Sciatic nerve (tissue), 2 donors: ENCODE results near the gene HES1. TPM values are rescaled to one million over a fixed set of nuclear protein-coding genes. Genes with fewer than 3 reads are reported as not detected.
A peak's percentile ranks its signal among the peaks of the same experiment; 100 is the strongest.

Experiments
- ATAC-seq: fragments of 200-7000 bp; cut with Tn5 transposase; one replicate; pipeline ENCODE4 v1.9.1; 2020; ENCODE audit warnings: mild to moderate bottlenecking, moderate library complexity
- DNase-seq: peaks from one replicate; pipeline ENCODE4 v3.0.0-alpha.2; 2020; ENCODE audit warnings: low spot score
- intact Hi-C: fragments of 100-400 bp; cut with DNase I; formaldehyde crosslinking; loops from one replicate; pipeline ENCODE4 v1.14.2; 2022
- total RNA-seq: library from RNA; stranded (reverse); fragmentation: NEBNext Ultra II Directional; extraction: Animal tissue kit (Norgen Biotek cat#: 25700); gene quantifications from one replicate; pipeline ENCODE4 v1.2.1, GENCODE V29; 2021
- donor health status: DM: no; HTN: no; CAD: no.
- donor health status: DM: no; HTN: no; CAD: no.

HES1 gene
- total RNA-seq, 1 donor from 2014 or later, result 87.1 TPM

GRCh38 chr3:194158942-194159439 lies 23.0 kb downstream of the HES1 start:
- DNase-seq, result no peak
- intact Hi-C loops, result no loop called here
- ATAC-seq, result no peak

DNA sequence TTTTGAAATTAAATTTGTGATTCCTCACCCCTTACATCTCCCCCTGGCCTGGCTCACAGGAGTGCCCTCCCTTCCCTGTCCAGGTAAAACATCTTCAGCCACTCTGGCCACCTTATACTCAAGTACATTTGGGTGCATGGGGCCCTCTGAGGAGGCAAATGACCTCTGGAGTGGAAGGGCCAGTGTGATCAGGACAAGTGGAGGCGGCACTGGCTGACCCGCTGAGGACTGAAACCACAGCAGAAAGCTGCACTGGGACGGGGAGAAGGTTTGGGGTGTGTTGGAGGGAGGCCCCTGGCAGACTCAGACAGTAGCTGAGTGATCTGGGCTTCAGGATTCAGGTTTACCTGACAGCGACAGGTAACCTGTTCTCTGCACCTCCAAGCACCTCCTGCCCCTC lies 24.2 kb downstream of the HES1 start:
- intact Hi-C loops, result no loop called here
- no peak for ATAC-seq
- DNase-seq, result no peak

- intact Hi-C loops, result no loop called here
- no peak for DNase-seq
- peak; percentile 46 for ATAC-seq
Measured at GRCh38 chr3:194161131-194162045, 25.4 kb downstream of the HES1 start.

DNA sequence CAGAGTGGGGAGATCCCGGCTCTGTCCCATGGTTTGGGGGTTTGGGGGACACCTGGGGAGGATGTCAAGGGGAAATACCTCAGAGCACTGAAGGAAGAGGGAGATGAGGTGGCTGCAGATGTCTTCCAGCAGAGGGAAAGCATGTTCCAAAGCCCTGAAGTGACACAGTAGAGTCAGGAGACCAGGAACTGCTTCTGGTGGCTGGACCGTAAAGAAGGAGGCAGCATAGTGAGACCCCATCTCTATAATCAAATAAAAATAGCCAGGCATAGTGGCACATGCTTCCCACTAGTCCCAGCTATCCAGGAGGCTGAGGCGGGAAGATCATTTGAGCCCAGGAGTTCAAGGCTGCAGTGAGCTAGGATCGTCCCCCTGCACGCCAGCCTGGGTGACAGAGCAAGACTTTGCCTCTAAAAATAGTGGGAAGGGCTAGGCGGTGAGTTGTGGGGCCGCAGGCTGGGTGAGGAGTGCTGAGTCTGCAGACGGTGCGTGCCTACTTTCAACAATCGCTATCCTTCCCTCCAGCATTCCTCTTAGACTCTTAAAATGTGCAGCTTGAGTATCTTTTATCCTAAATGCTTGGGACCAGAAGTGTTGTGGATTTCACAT lies 26.2 kb downstream of the HES1 start:
- ATAC-seq, result no peak
- DNase-seq, result no peak
- intact Hi-C loops, result no loop called here

GRCh38 chr3:194162817-194163584 lies 27.1 kb downstream of the HES1 start:
- DNase-seq, result no peak
- intact Hi-C loops, result no loop called here
- no peak for ATAC-seq

DNA sequence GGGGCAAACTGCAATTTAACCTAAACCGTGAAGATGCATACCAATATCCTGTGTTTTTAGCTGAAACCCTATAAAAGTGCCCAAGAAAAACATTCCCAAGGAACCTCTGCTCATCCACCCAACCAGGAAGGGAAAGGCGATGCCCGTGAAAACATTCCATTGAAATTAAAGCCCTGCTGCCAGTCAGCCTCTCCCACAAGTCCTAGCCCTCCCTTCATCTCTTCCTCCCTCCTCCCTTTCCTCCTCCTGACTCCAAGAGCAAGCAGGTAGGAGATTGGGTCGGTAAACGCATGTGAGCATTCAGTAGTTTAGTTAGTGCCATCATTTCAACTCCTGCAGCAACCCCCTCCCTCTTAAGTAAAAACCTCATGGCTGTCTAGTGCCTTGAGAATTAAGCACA lies 27.7 kb downstream of the HES1 start:
- DNase-seq (no peak), ATAC-seq (no peak)
- intact Hi-C loops, result no loop called here

DNA sequence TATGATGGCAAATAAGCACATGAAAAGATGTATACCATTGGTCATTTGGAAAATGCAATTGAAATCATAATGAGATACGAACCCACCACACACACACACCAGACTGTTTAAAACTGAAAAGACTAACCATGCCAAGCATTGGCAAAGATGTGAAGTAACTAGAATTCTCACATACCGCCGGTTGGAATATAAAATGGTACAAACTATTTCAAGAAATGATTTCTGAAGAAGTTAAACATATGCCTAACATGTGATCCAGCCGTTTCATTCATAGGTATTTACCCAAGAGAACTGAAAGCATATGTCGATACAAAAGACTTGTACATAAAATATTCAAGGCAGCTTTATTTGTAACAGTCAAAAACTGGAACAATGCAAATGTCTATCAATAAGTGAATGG lies 28.9 kb downstream of the HES1 start:
- DNase-seq (no peak), ATAC-seq (no peak)
- intact Hi-C loops, result no loop called here

DNA sequence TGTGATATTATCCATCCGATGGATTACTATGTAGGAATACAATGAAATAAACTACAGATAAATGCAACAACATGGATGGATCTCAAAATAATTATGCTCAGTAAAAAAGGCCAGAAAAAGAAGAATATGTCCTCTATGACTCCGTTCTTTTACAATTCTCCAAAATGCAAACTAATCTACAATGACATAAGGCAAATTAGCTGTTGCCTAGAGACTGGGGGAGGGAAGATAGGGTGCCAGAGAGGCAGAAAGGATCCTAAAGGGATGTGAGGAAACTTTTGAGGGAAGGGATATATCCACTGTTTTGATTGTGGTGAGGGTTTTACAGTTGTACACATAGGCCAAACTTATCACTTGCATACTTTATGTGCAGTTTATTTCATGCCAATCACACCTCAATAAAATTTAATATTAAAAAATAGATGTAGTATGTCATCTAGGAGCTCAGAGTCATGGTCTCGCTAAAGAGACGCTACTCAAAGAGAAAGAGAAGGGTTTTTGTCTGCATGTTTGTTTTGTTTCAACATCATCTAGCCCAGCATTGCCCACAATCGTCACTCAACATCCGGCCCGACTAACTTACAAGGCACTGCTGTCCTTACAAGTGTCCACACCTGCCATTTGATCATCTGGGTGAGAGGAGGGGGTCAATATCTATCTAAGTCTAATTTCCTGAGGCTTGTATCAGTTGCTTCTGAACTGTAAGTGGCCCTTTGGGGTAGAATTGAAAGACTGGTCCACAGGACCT lies 29.5 kb downstream of the HES1 start:
- no peak for DNase-seq
- intact Hi-C loops, result no loop called here
- no peak for ATAC-seq

DNA sequence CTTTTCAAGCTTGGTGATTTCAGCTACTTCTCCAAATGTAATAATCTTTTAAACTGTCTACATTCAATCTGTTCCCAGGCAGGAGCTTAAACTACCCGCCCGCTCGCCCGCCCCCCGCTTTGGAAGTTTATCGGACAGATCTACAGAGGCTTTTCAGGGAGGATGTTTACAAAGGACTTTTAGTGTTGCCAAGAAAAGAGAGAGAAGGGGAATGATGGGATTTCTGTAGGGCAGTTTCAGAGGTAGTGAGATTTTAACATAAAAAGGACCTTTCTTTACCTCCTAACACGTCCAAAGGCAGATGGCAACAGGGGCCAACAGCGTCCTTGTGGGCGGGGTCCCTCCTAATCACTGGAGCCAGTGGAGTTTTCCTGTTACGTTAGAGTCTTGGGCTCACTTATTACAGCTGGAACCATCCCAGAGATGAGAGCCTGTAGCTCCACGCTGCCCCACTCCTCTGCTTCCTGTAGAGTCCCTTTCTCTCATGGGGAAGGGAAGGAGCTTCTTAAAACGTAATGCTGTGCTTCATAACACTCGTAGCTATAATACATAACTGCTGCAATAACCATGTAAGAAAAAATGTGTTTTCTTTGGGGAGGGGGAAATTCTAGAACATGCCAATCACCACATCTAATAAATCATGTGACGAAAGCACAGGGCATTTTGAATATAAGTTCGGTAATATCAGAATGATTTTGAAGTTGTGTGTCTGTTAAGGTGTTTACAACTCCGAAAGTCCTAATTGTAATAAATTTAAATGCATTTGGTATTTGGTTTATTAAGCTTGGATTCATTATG lies 30.9 kb downstream of the HES1 start:
- ATAC-seq (peak; percentile 71), DNase-seq (no peak)
- intact Hi-C loops, result no loop called here

DNA sequence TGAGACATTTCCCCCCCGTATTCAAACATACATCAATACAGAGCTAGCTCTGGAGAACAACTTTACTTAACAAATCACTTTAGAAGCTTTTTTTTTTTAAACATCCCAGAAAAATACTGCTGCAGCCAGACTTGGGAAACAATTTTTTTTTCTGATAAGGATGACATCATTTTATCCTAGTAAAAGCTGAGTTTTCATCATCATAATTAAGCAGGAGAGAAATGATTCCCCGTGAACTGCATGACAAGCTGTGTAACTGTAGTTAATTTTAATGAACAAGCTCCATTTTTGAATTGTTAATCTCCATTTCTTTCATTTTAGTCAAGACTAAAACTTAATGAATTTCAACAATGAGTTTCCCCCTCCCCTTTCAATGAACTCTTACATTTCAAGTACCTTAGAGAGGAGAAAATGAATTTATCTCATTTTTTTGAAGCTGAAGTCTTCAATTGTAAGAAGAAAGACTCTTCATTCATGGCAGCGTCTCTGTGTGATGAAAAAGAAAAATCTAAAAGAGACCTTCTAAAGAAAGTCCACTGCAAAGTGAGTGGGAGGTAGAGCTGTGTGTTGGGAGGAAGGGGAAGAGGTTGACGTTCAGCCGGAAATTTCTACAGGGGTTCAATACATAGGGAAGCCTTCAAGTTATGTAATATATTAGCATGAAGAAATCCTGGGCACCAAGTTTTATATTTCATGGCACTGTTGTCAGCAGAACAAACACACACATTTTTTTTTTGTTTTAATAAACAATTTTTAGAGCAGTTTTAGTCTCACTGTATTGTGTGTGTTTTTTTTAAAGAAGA lies 31.7 kb downstream of the HES1 start:
- DNase-seq (no peak), ATAC-seq (no peak)
- intact Hi-C loops, result no loop called here

GRCh38 chr3:194168994-194169393 lies 33.0 kb downstream of the HES1 start:
- intact Hi-C loops, result no loop called here
- no peak for DNase-seq
- no peak for ATAC-seq

DNA sequence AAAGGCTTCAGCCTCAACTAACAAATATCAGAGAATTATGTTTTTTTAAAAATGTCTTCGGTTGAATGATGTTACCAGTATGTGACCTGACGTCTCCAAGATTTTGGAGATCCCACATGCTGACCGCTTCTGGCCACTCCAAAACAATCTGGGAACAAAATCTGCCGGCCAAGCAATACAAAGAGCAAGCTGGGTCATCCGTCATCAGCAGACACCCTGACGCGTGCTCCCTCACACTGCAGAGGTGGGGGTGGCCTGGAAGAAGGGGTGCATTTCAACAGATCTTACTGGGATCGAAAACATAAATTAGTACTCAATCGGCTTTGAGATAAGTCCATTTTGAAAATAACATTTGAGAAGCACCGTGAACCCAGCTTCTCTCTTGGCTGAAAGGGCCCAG lies 33.6 kb downstream of the HES1 start:
- intact Hi-C loops, result no loop called here
- DNase-seq, result no peak
- peak; percentile 49 for ATAC-seq

- intact Hi-C loops, result no loop called here
- DNase-seq (no peak), ATAC-seq (no peak)
Measured at GRCh38 chr3:194170793-194171192, 34.8 kb downstream of the HES1 start.

DNA sequence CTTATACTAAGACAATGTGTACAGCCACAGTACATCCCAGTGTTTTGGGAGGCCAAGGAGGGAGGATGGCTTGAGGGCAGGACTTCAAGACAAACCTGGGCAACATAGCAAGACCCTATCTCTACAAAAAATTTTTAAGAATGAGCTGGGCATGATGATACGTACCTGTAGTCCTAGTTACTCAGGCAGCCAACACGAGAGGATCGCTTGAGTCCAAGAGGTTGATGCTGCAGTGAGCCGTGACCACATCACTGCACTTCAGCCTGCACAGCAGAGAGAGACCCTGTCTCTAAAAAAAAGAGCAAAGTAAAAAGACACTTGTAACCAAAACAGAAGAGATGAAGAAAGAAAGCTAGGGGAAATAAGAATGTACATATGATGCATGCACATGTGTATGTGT lies 38.5 kb downstream of the HES1 start:
- intact Hi-C loops, result no loop called here
- DNase-seq, result no peak
- ATAC-seq, result no peak

- DNase-seq, result no peak
- intact Hi-C loops, result no loop called here
- no peak for ATAC-seq
Measured at GRCh38 chr3:194174980-194175379, 39.0 kb downstream of the HES1 start.

DNA sequence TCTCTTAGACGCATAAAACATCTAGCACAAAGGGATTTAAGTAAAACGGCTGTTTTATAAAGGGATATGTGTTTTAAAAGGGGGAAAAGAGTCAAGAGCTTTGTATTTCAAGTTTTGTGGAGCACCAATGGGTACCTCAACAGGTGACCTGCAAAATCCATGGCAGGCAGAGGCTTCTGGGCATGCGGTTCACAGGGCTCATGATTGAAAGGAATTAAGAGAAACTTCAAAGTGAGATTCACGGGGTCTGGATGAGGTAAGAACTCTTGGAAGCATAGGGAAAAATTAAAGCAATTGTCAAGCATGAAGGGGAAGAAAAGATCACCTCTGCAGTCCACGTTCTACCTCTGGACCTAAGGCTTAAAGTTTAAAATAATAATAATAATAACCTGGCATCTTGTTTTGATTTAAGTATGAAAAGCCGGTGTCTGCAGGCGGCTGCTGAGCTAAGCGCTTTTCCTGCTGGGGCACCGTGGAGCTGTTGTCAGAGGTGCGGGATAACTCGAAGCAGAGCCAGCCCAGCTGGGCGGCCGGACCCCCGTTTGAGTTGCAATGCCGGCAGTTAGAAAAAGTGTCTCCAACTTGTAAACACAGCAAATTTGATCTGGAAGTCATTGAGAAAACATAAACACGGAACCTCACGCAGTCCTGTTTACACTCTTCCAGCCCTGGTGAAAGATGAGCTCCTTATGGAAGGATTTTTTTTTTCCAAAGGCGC lies 40.5 kb downstream of the HES1 start:
- intact Hi-C loops, result no loop called here
- no peak for ATAC-seq
- no peak for DNase-seq

GRCh38 chr3:194177141-194177540 lies 41.2 kb downstream of the HES1 start:
- DNase-seq (no peak), ATAC-seq (no peak)
- intact Hi-C loops, result no loop called here
